HCT116 (cell line): ENCODE data around the gene GALNT18. TPM values are rescaled to one million over a fixed set of nuclear protein-coding genes. Genes with fewer than 3 reads are reported as not detected.
"Not testable (repeated sequence)": the region's sequence is repeated elsewhere in the genome, so short reads cannot be mapped to it uniquely, and the experiment has no call there.

Source experiments
- ATAC-seq: fragments of 200-7000 bp; cut with Tn5 transposase; 2 replicates; pipeline ENCODE4 v1.9.1; 2020; ENCODE audit warnings: mild to moderate bottlenecking, moderate library complexity
- BruUV-seq: library from RNA; stranded (reverse); fragments of 400-500 nt; replicated peaks from 2 replicates; lab custom pipeline; 2021; lab: Mats Ljungman, UMichigan
- CTCF ChIA-PET: fragments of 300-600 bp; sonication (Branson Sonifier 250); formaldehyde crosslinking; loops from one replicate; lab custom pipeline; 2021; ENCODE audit warnings: antibody characterized with exemption; lab: Charles Lee
- POLR2A ChIA-PET: fragments of 300-600, 350-600 bp; sonication (Branson Sonifier 250); formaldehyde crosslinking; loops from one replicate; lab custom pipeline; 2021; ENCODE audit warnings: antibody characterized with exemption; lab: Charles Lee
- RAD21 ChIA-PET, 2 experiments: fragments of 300-600 bp; sonication (Branson Sonifier 250); formaldehyde crosslinking; loops; one replicate each; lab custom pipeline; 2023; ENCODE audit warnings: low total read pairs in 2 of 2; ENCODE audit not compliant: uncharacterized antibody in 2 of 2, unreplicated experiment in 2 of 2, low non-redundant PET in 1 of 2; lab: Charles Lee
- DNase-seq: peaks from one replicate; pipeline ENCODE4 v3.0.0-alpha.2; 2010; ENCODE audit warnings: low read depth, low spot score
- H2AFZ ChIP-seq: fragments of 200-600 bp; shearing (Covaris generic), sonication (generic); 2 replicates; pipeline ENCODE4 v1.6.1; 2017; ENCODE audit warnings: low read depth, mixed run types, mixed read lengths, antibody characterized with exemption, low read length; ENCODE audit not compliant: poor library complexity, severe bottlenecking
- H3K27ac ChIP-seq: 2 replicates; pipeline ENCODE4 v1.5.1; 2012; ENCODE audit warnings: low read depth, low read length
- H3K27me3 ChIP-seq: fragments of 200-600 bp; sonication (generic); 2 replicates; pipeline ENCODE4 v1.6.1; 2016; ENCODE audit warnings: mixed run types, low read length, mixed read lengths; ENCODE audit not compliant: insufficient read depth
- H3K36me3 ChIP-seq, 2 experiments: fragments of 200-500 bp in 1 of 2; fragments of 200-600 bp in 1 of 2; sonication (Bioruptor generic) in 1 of 2; sonication (generic) in 1 of 2; 2 replicates each; pipeline versions ENCODE4 v1.5.1 to v1.6.1; 2014 to 2016; ENCODE audit warnings: low read length in 2 of 2, inconsistent platforms in 1 of 2, mixed read lengths in 1 of 2, mixed run types in 1 of 2; ENCODE audit not compliant: insufficient read depth in 2 of 2, control insufficient read depth in 1 of 2
- H3K4me1 ChIP-seq, 2 experiments: fragments of 200-600 bp in 1 of 2; sonication (generic) in 1 of 2; 2 replicates each; pipeline versions ENCODE4 v1.5.1 to v1.6.1; 2012 to 2017; ENCODE audit warnings: low read length in 2 of 2, inconsistent platforms in 1 of 2, mild to moderate bottlenecking in 1 of 2, mixed read lengths in 1 of 2, mixed run types in 1 of 2, moderate library complexity in 1 of 2; ENCODE audit not compliant: insufficient read depth in 2 of 2, control insufficient read depth in 1 of 2
- H3K4me2 ChIP-seq: fragments of 200-600 bp; sonication (generic); 2 replicates; pipeline ENCODE4 v1.6.1; 2017; ENCODE audit warnings: mixed run types, low read length, mixed read lengths
- H3K4me3 ChIP-seq, 2 experiments: fragments of 200-600 bp in 1 of 2; sonication (generic) in 1 of 2; replicated peaks in 1 of 2; 2 replicates each; pipeline ENCODE4 v1.5.1; 2011 to 2016; ENCODE audit warnings: low read length in 2 of 2, control low read depth in 1 of 2, low read depth in 1 of 2, mild to moderate bottlenecking in 1 of 2, mixed read lengths in 1 of 2, mixed run types in 1 of 2
- H3K79me2 ChIP-seq: fragments of 200-600 bp; sonication (generic); 2 replicates; pipeline ENCODE4 v1.6.1; 2017; ENCODE audit warnings: mild to moderate bottlenecking, mixed run types, low read length, moderate library complexity, mixed read lengths; ENCODE audit not compliant: insufficient read depth
- H3K9ac ChIP-seq: fragments of 200-600 bp; sonication (generic); 2 replicates; pipeline ENCODE4 v1.6.1; 2016; ENCODE audit warnings: low read length, mixed read lengths
- H3K9me2 ChIP-seq: fragments of 200-600 bp; sonication (generic), shearing (Covaris generic); 2 replicates; pipeline ENCODE4 v1.6.1; 2017; ENCODE audit warnings: mixed run types, mild to moderate bottlenecking, moderate library complexity; ENCODE audit not compliant: insufficient read depth
- H3K9me3 ChIP-seq, 2 experiments: fragments of 200-500 bp in 1 of 2; fragments of 200-600 bp in 1 of 2; sonication (Bioruptor generic) in 1 of 2; sonication (generic) in 1 of 2; 2 replicates each; pipeline ENCODE4 v1.6.1; 2014 to 2017; ENCODE audit warnings: low read length in 2 of 2, mixed read lengths in 2 of 2, inconsistent platforms in 1 of 2, low read depth in 1 of 2, mild to moderate bottlenecking in 1 of 2, mixed run types in 1 of 2, moderate library complexity in 1 of 2; ENCODE audit not compliant: control insufficient read depth in 1 of 2, insufficient read depth in 1 of 2
- H4K20me1 ChIP-seq: fragments of 200-600 bp; sonication (generic), shearing (Covaris generic); 2 replicates; pipeline ENCODE4 v1.6.1; 2017; ENCODE audit warnings: mixed run types, mild to moderate bottlenecking, moderate library complexity; ENCODE audit not compliant: insufficient read depth
- CBX3 ChIP-seq: IDR thresholded peaks from 2 replicates; pipeline ENCODE4 v1.6.1; 2012; ENCODE audit warnings: low read depth
- CEBPB ChIP-seq: IDR thresholded peaks from 2 replicates; pipeline ENCODE4 v1.6.1; 2012; ENCODE audit warnings: low read depth
- CTCF ChIP-seq, 3 experiments: fragments of 200-600 bp in 1 of 3; sonication (generic) in 1 of 3; IDR thresholded peaks in 2 of 3; conservative IDR thresholded peaks in 1 of 3; 2 replicates each; pipeline ENCODE4 v1.5.1; 2012 to 2017; ENCODE audit warnings: low read depth in 2 of 3, low read length in 2 of 3, antibody characterized with exemption in 1 of 3, borderline replicate concordance in 1 of 3, control low read depth in 1 of 3, mild to moderate bottlenecking in 1 of 3, mixed read lengths in 1 of 3, mixed run types in 1 of 3, moderate library complexity in 1 of 3; ENCODE audit not compliant: insufficient read depth in 1 of 3
- EGR1 ChIP-seq: IDR thresholded peaks from 2 replicates; pipeline ENCODE4 v1.6.1; 2012; ENCODE audit warnings: low read depth
- ELF1 ChIP-seq: IDR thresholded peaks from 2 replicates; pipeline ENCODE4 v1.6.1; 2012; ENCODE audit warnings: low read depth, borderline replicate concordance
- EZH2 ChIP-seq: fragments of 200-600 bp; sonication (generic); IDR thresholded peaks from 2 replicates; pipeline ENCODE4 v1.6.1; 2017; ENCODE audit warnings: antibody characterized with exemption, mixed run types
- EZH2phosphoT487 ChIP-seq: fragments of 200-600 bp; IDR thresholded peaks from 2 replicates; pipeline ENCODE4 v1.6.1; 2018; ENCODE audit warnings: antibody characterized with exemption, borderline replicate concordance
- FOSL1 ChIP-seq: IDR thresholded peaks from 2 replicates; pipeline ENCODE4 v1.6.1; 2012; ENCODE audit warnings: low read depth
- JUND ChIP-seq: IDR thresholded peaks from 2 replicates; pipeline ENCODE4 v1.6.1; 2012
- POLR2AphosphoS5 ChIP-seq: IDR thresholded peaks from 2 replicates; pipeline ENCODE4 v1.6.1; 2011; ENCODE audit warnings: mild to moderate bottlenecking, low read depth, low read length, moderate library complexity
- SIN3A ChIP-seq: IDR thresholded peaks from 2 replicates; pipeline ENCODE4 v1.6.1; 2012; ENCODE audit warnings: low read depth
- SP1 ChIP-seq: IDR thresholded peaks from 2 replicates; pipeline ENCODE4 v1.6.1; 2012; ENCODE audit warnings: low read depth
- SRF ChIP-seq: IDR thresholded peaks from 2 replicates; pipeline ENCODE4 v1.6.1; 2012; ENCODE audit warnings: low read depth
- TCF7L2 ChIP-seq: IDR thresholded peaks from 2 replicates; pipeline ENCODE4 v1.7.0; 2011; ENCODE audit warnings: borderline replicate concordance, inconsistent platforms; ENCODE audit not compliant: insufficient read depth, insufficient read length; ENCODE audit errors: extremely low read depth
- ZBTB33 ChIP-seq: IDR thresholded peaks from 2 replicates; pipeline ENCODE4 v1.6.1; 2011; ENCODE audit warnings: mild to moderate bottlenecking, low read length, moderate library complexity; ENCODE audit not compliant: insufficient replicate concordance; ENCODE audit errors: extremely low read depth
- ZFX ChIP-seq: fragments of 450-650 bp; IDR thresholded peaks from 2 replicates; pipeline ENCODE4 v1.6.1; 2017
- ZNF274 ChIP-seq: fragments of 200-500 bp; sonication (Bioruptor generic); IDR thresholded peaks from 2 replicates; pipeline ENCODE4 v1.6.1; 2014; ENCODE audit warnings: mild to moderate bottlenecking, low read depth, low read length, inconsistent platforms
- intact Hi-C: fragments of 100-400 bp; cut with micrococcal nuclease; formaldehyde crosslinking; loops from 2 replicates; pipeline ENCODE4 v1.10.0; 2022
- total RNA-seq: library from RNA; stranded (reverse); gene quantifications from one replicate; pipeline ENCODE4 v1.2.1, GENCODE V29; 2021; ENCODE audit not compliant: unreplicated experiment

The GALNT18 gene
- total RNA-seq, 1 experiment from 2014 or later = 19.9 TPM

GRCh38 chr11:11447601-11448000 is 174.2 kb downstream of the GALNT18 start:
- H3K4me2 ChIP-seq, H3K79me2 ChIP-seq, H3K36me3 ChIP-seq, H3K27me3 ChIP-seq, H4K20me1 ChIP-seq, intact Hi-C loops, ATAC-seq, POLR2A ChIA-PET, H3K9me2 ChIP-seq, RAD21 ChIA-PET, H3K9me3 ChIP-seq, H3K9ac ChIP-seq, H3K4me3 ChIP-seq, CTCF ChIA-PET, DNase-seq, H3K27ac ChIP-seq, BruUV-seq, H2AFZ ChIP-seq: not testable (repeated sequence)
- peaks cover 47 to 49% of the 10 kb centered on the region in 2 experiments for H3K4me1 ChIP-seq

- Histone ChIP-seq H4K20me1 (no peaks in the 10 kb centered on the region), H2AFZ (no peak overlapping the region), H3K9ac (no peak overlapping the region), H3K36me3 (no peaks in the 10 kb centered on the region), H3K27ac (no peak overlapping the region), H3K27me3 (no peaks in the 10 kb centered on the region), H3K4me2 (no peak overlapping the region), H3K4me1 (peaks cover 41 to 43% of the 10 kb centered on the region in 2 experiments), H3K79me2 (no peaks in the 10 kb centered on the region), H3K4me3 (no peak overlapping the region), H3K9me2 (no peaks in the 10 kb centered on the region), H3K9me3 (no peaks in the 10 kb centered on the region)
- BruUV-seq = no TSS peak
- no peak for DNase-seq
- no peak for ATAC-seq
- CTCF ChIA-PET = no interaction called here
- RAD21 ChIA-PET = no interaction called here
- POLR2A ChIA-PET = no interaction called here
- no peak for TF ChIP-seq FOSL1
- TF ChIP-seq SIN3A = no peak
- no peak for TF ChIP-seq TCF7L2
- no peak for TF ChIP-seq ZFX
- TF ChIP-seq EZH2phosphoT487 = no peak
- no peak for TF ChIP-seq ELF1
- no peak for TF ChIP-seq ZNF274
- TF ChIP-seq ZBTB33 = no peak
- no peak for TF ChIP-seq JUND
- TF ChIP-seq EGR1 = no peak
- TF ChIP-seq SP1 = no peak
- TF ChIP-seq CEBPB = no peak
- TF ChIP-seq POLR2AphosphoS5 = no peak
- no peak for TF ChIP-seq SRF
- no peak for TF ChIP-seq EZH2
- no peak for TF ChIP-seq CTCF (IDR thresholded peaks at IDR 0.05 in 2 of 3, conservative IDR thresholded peaks at IDR 0.05 in 1 of 3; ENCODE audit: borderline replicate concordance in 1 of 3, insufficient read depth in 1 of 3, low read depth in 2 of 3, low read length in 2 of 3)
- TF ChIP-seq CBX3 = no peak
- intact Hi-C loops = no loop called here
These were observed 174.8 kb downstream of the GALNT18 start for GRCh38 chr11:11446967-11447366.
